ENCODE results near the gene WDR72.
"Not testable (repeated sequence)": the region's sequence is repeated elsewhere in the genome, so short reads cannot be mapped to it uniquely, and the experiment has no call there.

The WDR72 gene

GRCh38 chr15:53786401-53786800 is 26.9 kb upstream of the WDR72 start:
- Histone ChIP-seq H3K4me1 (ENCODE audit: insufficient read depth, low read length, poor library complexity, severe bottlenecking) (no peaks in the 10 kb centered on the region), H3K9ac (ENCODE audit: low read depth, low read length, poor library complexity, severe bottlenecking) (no peak overlapping the region), H3K9me3 (ENCODE audit: insufficient read depth, low read depth, low read length) (no peaks in the 10 kb centered on the region; the same call in 1 of the 2 replicates), H3K4me2 (ENCODE audit: low read depth, low read length, poor library complexity, severe bottlenecking) (no peak overlapping the region), H4K20me1 (ENCODE audit: insufficient read depth, low read length, poor library complexity, severe bottlenecking) (no peaks in the 10 kb centered on the region), H3F3A (ENCODE audit: low read depth) (no peaks in the 10 kb centered on the region), H3K79me2 (ENCODE audit: insufficient read depth, low read length) (no peaks in the 10 kb centered on the region), H3K9me2 (replicated peaks; ENCODE audit: low read depth, low read length) (no peaks in the 10 kb centered on the region), H3K27me3 (ENCODE audit: insufficient read depth, low read length, poor library complexity, severe bottlenecking) (no peaks in the 10 kb centered on the region), H2AFZ (ENCODE audit: low read length) (no peak overlapping the region), H3K36me3 (ENCODE audit: insufficient read depth, low read length) (no peaks in the 10 kb centered on the region), H3K4me3 (ENCODE audit: low read length, poor library complexity, severe bottlenecking) (no peak overlapping the region)
- no peak for TF ChIP-seq EZH2phosphoT487 (IDR thresholded peaks at IDR 0.05; ENCODE audit: borderline replicate concordance)
- no peak for TF ChIP-seq CTCF (conservative IDR thresholded peaks at IDR 0.05; ENCODE audit: low read length)

DNA sequence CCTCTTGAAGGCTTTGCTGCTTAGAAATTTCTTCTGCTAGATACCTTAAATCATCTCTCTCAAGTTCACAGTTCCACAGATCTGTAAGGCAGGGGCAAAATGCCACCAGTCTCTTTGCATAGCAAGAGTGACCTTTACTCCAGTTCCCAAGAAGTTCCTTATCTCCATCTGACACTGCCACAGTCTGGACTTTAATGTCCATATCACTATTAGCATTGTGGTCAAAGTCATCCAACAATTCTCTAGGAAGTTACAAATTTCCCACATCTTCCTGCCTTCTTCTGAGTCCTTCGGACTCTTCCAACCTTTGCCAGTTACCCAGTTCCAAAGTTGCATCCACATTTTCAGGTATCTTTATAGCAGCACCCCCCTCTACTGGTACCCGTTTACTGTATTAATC is 25.8 kb upstream of the WDR72 start:
- not testable (repeated sequence) for H4K20me1 ChIP-seq (ENCODE audit: insufficient read depth, low read length, poor library complexity, severe bottlenecking); H3K4me3 ChIP-seq (ENCODE audit: low read length, poor library complexity, severe bottlenecking)

DNA sequence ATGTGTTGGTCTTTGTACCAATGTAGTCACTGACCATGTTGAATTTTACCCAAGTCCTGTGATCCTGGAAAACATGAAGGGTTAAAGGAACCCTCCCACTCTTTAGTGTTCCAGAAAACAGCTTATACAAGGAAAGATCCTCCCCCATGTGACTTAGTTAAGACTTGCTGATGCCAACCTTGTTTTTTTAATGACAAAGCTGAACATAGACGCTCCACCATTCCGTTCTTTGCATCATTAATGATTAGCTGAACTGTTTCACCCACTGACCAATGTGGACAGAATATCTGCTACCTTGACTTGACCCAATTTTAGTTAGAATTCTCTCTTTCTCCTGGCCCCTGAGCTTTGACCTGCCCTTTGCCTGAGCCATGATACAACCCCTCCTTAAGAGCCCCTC is 3.5 kb upstream of the WDR72 start:
- H2AFZ ChIP-seq (ENCODE audit: low read length), result no peak overlapping the region
- H3K4me2 ChIP-seq (ENCODE audit: low read depth, low read length, poor library complexity, severe bottlenecking), result no peak overlapping the region
- no peak overlapping the region for H3K4me3 ChIP-seq (ENCODE audit: low read length, poor library complexity, severe bottlenecking)
- no peak overlapping the region for H3K9ac ChIP-seq (ENCODE audit: low read depth, low read length, poor library complexity, severe bottlenecking)
- no peaks in the 10 kb centered on the region for H3K36me3 ChIP-seq (ENCODE audit: insufficient read depth, low read length)
- H3F3A ChIP-seq (ENCODE audit: low read depth), result no peaks in the 10 kb centered on the region
- H3K79me2 ChIP-seq (ENCODE audit: insufficient read depth, low read length), result no peaks in the 10 kb centered on the region
- no peaks in the 10 kb centered on the region for H3K4me1 ChIP-seq (ENCODE audit: insufficient read depth, low read length, poor library complexity, severe bottlenecking)
- H3K9me2 ChIP-seq (replicated peaks; ENCODE audit: low read depth, low read length), result no peaks in the 10 kb centered on the region
- no peaks in the 10 kb centered on the region for H4K20me1 ChIP-seq (ENCODE audit: insufficient read depth, low read length, poor library complexity, severe bottlenecking)
- TF ChIP-seq CTCF (conservative IDR thresholded peaks at IDR 0.05; ENCODE audit: low read length) (no peak), EZH2phosphoT487 (IDR thresholded peaks at IDR 0.05; ENCODE audit: borderline replicate concordance) (no peak)
- H3K9me3 ChIP-seq (ENCODE audit: insufficient read depth, low read depth, low read length), result no peaks in the 10 kb centered on the region
- H3K27me3 ChIP-seq (ENCODE audit: insufficient read depth, low read length, poor library complexity, severe bottlenecking), result no peaks in the 10 kb centered on the region

More for the DNA sequence above, 25.8 kb upstream of the WDR72 start:
- H3K4me2 ChIP-seq (ENCODE audit: low read depth, low read length, poor library complexity, severe bottlenecking); H3K79me2 ChIP-seq (ENCODE audit: insufficient read depth, low read length); H3K9ac ChIP-seq (ENCODE audit: low read depth, low read length, poor library complexity, severe bottlenecking); H3K27me3 ChIP-seq (ENCODE audit: insufficient read depth, low read length, poor library complexity, severe bottlenecking); H3K9me3 ChIP-seq (ENCODE audit: insufficient read depth, low read depth, low read length); H2AFZ ChIP-seq (ENCODE audit: low read length); H3K4me1 ChIP-seq (ENCODE audit: insufficient read depth, low read length, poor library complexity, severe bottlenecking); H3K36me3 ChIP-seq (ENCODE audit: insufficient read depth, low read length); H3F3A ChIP-seq (ENCODE audit: low read depth); H3K9me2 ChIP-seq (replicated peaks; ENCODE audit: low read depth, low read length): not testable (repeated sequence)

GRCh38 chr15:53758412-53758811 is 1.1 kb downstream of the WDR72 start:
- Histone ChIP-seq H2AFZ (ENCODE audit: low read length) (no peak overlapping the region), H3K4me2 (ENCODE audit: low read depth, low read length, poor library complexity, severe bottlenecking) (no peak overlapping the region), H3K4me3 (ENCODE audit: low read length, poor library complexity, severe bottlenecking) (no peak overlapping the region), H3K9ac (ENCODE audit: low read depth, low read length, poor library complexity, severe bottlenecking) (no peak overlapping the region), H3K4me1 (ENCODE audit: insufficient read depth, low read length, poor library complexity, severe bottlenecking) (no peaks in the 10 kb centered on the region), H3K79me2 (ENCODE audit: insufficient read depth, low read length) (no peaks in the 10 kb centered on the region), H3K9me2 (replicated peaks; ENCODE audit: low read depth, low read length) (no peaks in the 10 kb centered on the region), H3K36me3 (ENCODE audit: insufficient read depth, low read length) (no peaks in the 10 kb centered on the region), H3K27me3 (ENCODE audit: insufficient read depth, low read length, poor library complexity, severe bottlenecking) (no peaks in the 10 kb centered on the region), H3K9me3 (ENCODE audit: insufficient read depth, low read depth, low read length) (no peaks in the 10 kb centered on the region), H4K20me1 (ENCODE audit: insufficient read depth, low read length, poor library complexity, severe bottlenecking) (no peaks in the 10 kb centered on the region), H3F3A (ENCODE audit: low read depth) (no peaks in the 10 kb centered on the region)
- TF ChIP-seq CTCF (conservative IDR thresholded peaks at IDR 0.05; ENCODE audit: low read length) (no peak), EZH2phosphoT487 (IDR thresholded peaks at IDR 0.05; ENCODE audit: borderline replicate concordance) (no peak)
